Subcutaneous preadipocyte (primary cell): ENCODE measurements around the gene ITGAE. TPM values are rescaled to one million over a fixed set of nuclear protein-coding genes. Genes with fewer than 3 reads are reported as not detected.

Source experiments
- total RNA-seq: library from RNA; depleted of rRNA; stranded (reverse); fragments of >200 nt; gene quantifications from 2 replicates; pipeline ENCODE4 v1.2.3, GENCODE V29; 2012

The ITGAE gene, protein sequence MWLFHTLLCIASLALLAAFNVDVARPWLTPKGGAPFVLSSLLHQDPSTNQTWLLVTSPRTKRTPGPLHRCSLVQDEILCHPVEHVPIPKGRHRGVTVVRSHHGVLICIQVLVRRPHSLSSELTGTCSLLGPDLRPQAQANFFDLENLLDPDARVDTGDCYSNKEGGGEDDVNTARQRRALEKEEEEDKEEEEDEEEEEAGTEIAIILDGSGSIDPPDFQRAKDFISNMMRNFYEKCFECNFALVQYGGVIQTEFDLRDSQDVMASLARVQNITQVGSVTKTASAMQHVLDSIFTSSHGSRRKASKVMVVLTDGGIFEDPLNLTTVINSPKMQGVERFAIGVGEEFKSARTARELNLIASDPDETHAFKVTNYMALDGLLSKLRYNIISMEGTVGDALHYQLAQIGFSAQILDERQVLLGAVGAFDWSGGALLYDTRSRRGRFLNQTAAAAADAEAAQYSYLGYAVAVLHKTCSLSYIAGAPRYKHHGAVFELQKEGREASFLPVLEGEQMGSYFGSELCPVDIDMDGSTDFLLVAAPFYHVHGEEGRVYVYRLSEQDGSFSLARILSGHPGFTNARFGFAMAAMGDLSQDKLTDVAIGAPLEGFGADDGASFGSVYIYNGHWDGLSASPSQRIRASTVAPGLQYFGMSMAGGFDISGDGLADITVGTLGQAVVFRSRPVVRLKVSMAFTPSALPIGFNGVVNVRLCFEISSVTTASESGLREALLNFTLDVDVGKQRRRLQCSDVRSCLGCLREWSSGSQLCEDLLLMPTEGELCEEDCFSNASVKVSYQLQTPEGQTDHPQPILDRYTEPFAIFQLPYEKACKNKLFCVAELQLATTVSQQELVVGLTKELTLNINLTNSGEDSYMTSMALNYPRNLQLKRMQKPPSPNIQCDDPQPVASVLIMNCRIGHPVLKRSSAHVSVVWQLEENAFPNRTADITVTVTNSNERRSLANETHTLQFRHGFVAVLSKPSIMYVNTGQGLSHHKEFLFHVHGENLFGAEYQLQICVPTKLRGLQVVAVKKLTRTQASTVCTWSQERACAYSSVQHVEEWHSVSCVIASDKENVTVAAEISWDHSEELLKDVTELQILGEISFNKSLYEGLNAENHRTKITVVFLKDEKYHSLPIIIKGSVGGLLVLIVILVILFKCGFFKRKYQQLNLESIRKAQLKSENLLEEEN
- total RNA-seq = 7.0 and 9.8 TPM in 2 replicates

DNA sequence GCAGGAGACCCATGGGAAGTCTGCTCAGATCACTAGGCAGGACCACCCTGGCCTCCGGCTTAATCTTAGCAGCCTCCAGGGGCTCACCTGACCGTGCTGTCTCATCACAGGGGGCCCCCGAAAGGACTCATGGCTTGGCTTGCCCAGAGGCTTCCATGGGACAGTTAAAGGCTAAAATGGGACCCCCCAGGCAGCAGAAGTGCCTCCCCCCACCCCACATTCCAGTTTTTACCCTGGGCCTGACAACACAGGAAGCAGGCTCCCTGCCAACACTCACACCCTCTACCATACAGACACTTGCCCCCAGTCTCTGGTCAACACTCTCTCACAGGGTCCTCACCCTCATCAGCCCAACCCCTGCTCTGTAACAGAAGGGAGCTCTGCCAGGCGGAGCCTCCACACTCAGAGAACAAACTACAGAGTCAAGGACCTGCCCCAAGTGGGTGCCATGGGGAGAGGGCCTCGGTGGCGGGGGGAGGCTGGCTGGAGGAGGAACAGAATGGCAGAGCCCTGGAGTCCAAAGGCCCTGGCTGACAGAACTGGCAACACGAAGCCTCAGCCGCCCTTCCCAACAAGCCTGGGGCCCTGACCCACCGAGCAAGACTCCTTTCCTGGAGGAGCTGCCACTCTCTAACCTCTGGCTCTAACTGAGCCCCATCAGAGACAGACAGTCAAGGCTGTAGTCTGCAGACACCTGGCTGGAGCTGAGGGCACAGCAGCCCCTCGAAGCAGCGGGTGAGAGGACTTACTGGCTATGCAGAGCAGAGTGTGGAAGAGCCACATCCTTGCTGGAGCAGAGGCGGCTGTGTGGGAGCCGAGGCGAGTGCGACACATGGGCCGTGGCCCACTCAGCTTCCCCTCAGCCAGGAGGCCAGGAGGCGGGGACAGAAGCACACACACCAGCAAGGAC lies at the start of gene ITGAE:
Gene ITGAE (minus strand): TSS at position 827 of the 910 bp plus-strand sequence. CDS start 44 bp downstream, at position 783.

DNA sequence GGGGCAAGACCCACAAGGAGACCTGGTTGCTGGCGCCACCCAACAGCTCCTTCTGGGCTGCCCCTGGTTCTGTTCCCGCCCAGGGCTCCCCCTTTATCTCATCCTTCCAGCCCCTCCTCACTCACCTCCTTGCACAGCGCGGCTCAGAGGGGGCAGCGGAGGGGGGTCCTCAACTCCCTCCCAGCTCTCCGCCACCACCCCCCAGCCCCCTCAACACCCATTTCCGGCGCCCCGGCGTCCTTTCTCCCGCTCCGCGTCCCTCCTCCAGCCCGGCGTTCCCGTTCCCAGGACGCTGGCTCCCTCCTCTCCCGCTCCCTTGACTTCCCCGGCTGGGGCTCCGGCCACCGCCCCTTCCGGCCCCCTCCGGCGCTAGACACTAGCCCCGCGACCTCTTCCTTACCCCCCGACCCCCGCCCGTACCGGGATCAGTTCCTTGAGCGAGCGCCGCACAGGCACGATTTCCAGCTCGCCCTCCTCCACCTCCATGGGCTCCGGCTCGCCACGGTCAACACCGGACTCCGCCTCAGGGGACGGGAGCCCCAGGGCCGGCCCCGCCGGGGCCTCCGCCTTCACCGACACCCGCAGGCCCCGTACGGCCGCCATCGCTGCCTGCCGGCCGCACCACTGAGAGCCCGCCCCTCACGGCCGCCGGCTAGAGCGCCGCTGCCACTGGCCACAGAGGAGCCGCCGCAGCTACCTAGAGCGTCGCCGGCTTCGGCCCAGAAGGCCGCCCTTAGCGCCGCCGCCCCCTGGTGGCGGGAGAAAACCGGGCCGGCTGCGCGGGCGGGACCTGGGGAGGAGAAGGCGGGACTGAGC lies 44.8 kb upstream of the ITGAE start, which contains the start of gene NCBP3:
Gene NCBP3 (minus strand): TSS at position 626 of the 816 bp plus-strand sequence. CDS start 23 bp downstream, at position 603.

DNA sequence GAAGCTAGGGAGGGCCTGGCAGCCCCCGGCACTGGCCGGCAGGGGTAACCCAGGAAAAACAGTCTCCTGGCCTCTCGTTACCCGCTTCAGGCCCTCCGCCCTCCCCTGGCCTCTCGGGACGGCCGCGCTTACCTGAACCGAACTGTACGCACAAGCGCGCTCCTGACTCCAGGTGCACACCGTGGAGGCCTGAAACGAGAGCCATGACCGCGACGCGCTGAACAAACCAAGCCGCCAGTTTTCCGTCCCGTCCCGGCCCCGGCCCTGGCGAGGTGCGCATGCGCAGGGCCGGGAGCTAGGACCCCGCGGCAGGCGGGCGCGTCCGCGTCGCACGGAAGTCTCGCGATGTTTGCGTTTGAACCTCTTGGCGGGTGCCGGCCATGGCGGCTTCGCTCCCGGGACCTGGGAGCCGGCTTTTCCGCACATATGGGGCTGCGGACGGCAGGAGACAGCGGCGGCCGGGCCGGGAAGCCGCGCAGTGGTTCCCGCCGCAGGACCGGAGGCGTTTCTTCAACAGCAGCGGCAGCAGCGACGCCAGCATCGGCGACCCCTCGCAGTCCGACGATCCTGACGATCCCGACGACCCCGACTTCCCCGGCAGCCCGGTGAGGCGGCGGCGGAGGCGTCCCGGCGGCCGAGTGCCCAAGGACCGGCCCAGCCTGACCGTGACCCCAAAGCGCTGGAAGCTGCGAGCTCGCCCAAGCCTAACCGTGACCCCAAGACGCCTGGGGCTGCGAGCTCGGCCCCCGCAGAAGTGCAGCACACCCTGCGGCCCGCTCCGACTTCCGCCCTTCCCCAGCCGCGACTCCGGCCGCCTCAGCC lies 77.2 kb downstream of the ITGAE start, which contains the start of gene HASPIN:
Gene HASPIN (plus strand): TSS at position 348 of the 822 bp plus-strand sequence. CDS start 33 bp downstream, at position 381.

DNA sequence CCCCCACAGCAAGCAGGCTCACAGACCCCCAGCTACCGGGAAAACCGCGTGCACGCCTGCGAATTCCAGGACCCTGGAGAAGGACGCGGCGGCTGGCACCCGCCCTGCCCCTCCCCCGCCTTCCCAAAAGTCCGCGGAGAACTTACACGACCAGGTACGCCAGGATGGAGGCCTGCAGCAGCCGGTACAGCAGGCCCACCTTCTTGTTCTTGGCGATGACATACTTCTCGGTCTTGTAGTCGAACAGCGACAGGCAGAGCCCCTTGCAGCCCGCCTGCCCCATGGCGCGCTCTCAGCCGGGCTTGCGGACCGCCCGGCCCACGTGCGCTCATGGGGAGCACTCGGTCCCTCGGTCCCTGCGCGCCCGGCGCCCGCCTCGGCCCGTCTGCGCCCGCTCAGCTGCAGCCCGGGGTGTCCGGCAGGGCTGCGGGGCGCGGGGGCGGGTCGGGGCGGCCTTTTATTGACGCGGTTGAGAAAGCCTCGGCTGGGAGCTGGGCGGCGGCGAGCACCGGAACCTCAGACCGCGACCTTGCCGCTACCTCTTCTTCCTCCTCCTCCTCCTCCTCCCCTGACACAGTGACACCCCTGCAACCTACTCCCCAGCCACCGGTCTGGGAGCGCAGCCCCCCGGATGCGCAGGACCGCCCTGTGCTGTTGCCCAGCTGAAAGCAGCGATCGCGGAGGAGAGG lies 105.1 kb downstream of the ITGAE start, which contains the start of gene P2RX5:
Gene P2RX5 (minus strand): TSS at position 433 of the 689 bp plus-strand sequence. CDS start 150 bp downstream, at position 283.

DNA sequence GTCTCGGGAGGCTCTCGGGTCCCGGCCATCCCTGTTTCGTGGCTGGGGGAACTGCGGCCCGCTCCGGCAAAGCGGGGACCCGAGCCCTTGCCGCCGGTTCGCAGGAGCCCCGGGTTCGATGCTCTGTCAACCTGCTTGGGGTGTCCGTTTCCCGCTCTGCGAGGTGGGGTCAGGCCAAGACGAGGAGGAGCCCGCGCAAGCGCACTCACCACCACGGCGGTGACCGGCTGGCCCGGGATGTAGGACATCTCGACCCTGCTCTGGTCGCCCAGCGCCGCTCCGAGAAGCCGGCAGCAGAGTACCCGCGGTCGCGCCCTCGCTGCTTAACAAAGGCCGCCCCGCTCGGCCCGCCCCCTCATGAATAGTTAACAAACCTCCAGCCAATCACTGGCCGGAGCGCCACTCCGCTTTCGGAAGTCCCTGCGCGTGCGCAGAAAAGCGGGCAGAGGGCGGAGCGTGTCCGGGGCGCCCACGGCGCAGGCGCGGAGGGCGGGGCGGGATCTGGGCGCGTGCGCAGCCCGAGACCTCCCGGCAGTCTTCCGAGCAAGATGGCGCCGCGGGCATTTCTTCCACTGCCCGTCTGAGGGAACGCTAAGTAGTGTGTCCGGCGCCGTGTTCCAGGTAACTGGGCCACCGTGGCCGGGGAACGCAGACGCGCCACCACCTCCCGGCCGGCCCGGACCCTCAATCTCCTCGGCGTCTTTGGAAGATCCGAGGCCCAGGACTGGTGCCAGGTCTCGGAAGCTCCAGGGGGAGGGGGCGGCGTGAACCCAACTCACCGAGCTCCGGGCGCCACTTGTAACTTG lies 132.5 kb downstream of the ITGAE start, which contains the start of the genes EMC6 and TAX1BP3:
Gene EMC6 (plus strand): TSS at position 534 of the 806 bp plus-strand sequence. CDS start 335 bp downstream, outside the sequence.
Gene TAX1BP3 (minus strand): TSS at position 300 of the 806 bp plus-strand sequence. CDS start 52 bp downstream, at position 248.

Other genes starting within 250 kb of the ITGAE start
- 1.1 and 1.4 TPM in 2 replicates for gene TRPV3, start 243.4 kb downstream of the ITGAE start, total RNA-seq
- gene TRPV1, start 191.8 kb downstream of the ITGAE start, total RNA-seq = 1.4 and 1.5 TPM in 2 replicates
- gene SHPK, start 164.9 kb downstream of the ITGAE start, total RNA-seq = 16.9 and 17.2 TPM in 2 replicates
- gene CTNS, start 164.4 kb downstream of the ITGAE start, total RNA-seq = 19.8 and 21.7 TPM in 2 replicates
- 88.9 and 89.1 TPM in 2 replicates for gene TAX1BP3, start 132.6 kb downstream of the ITGAE start, total RNA-seq
- 16.0 and 20.6 TPM in 2 replicates for gene EMC6, start 132.4 kb downstream of the ITGAE start, total RNA-seq
- 0.37 and 1.2 TPM in 2 replicates for gene P2RX5, start 105.0 kb downstream of the ITGAE start, total RNA-seq
- gene HASPIN, start 77.3 kb downstream of the ITGAE start, total RNA-seq = 8.5 and 13.1 TPM in 2 replicates
- gene NCBP3, start 45.1 kb upstream of the ITGAE start, total RNA-seq = 13.6 and 16.8 TPM in 2 replicates
- gene CAMKK1, start 91.9 kb upstream of the ITGAE start, total RNA-seq = 9.9 and 11.3 TPM in 2 replicates
- not detected in 2 replicates for gene P2RX1, start 115.3 kb upstream of the ITGAE start, total RNA-seq
- 0.37 and 0.78 TPM in 2 replicates for gene ATP2A3, start 163.2 kb upstream of the ITGAE start, total RNA-seq